Mammary epithelial cell (primary cell): ENCODE measurements around the gene KCNQ5.

ENCODE experiments used
- EZH2 ChIP-seq: IDR thresholded peaks from 2 replicates; pipeline ENCODE4 v1.6.1; 2012; ENCODE audit warnings: low read length, inconsistent platforms, borderline replicate concordance
- TF ChIP-seq, protein P1 (sequence below), 2 donors: IDR thresholded peaks in 1 of 2; conservative IDR thresholded peaks in 1 of 2; 2 replicates each; pipeline ENCODE4 v1.5.1; 2011 to 2012; ENCODE audit warnings: inconsistent platforms in 2 of 2, low read length in 2 of 2, mild to moderate bottlenecking in 2 of 2, control low read depth in 1 of 2, low read depth in 1 of 2; ENCODE audit not compliant: insufficient read depth in 1 of 2; ENCODE audit errors: extremely low read depth in 1 of 2

DNA sequence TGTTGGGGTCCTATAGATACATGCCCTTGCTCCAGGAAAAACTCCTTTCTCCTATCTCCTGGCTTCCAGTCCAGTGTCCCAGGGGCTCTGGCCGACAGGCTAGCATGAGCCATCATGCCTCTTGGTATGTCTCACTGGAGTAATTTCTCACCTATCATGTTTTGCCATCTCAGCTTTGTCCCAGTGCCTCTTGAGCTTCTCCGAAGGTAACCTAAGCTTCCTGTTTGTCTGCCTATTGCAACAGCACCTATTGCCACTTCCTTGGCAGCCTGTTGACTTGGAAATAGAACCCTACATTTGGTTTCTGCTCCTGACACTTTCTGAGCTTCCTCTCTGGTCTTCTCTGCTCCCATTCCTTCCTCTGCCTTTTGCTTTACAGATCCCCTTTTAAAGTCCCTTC, 197.7 kb downstream of the KCNQ5 start:
- TF ChIP-seq, protein P1, sequence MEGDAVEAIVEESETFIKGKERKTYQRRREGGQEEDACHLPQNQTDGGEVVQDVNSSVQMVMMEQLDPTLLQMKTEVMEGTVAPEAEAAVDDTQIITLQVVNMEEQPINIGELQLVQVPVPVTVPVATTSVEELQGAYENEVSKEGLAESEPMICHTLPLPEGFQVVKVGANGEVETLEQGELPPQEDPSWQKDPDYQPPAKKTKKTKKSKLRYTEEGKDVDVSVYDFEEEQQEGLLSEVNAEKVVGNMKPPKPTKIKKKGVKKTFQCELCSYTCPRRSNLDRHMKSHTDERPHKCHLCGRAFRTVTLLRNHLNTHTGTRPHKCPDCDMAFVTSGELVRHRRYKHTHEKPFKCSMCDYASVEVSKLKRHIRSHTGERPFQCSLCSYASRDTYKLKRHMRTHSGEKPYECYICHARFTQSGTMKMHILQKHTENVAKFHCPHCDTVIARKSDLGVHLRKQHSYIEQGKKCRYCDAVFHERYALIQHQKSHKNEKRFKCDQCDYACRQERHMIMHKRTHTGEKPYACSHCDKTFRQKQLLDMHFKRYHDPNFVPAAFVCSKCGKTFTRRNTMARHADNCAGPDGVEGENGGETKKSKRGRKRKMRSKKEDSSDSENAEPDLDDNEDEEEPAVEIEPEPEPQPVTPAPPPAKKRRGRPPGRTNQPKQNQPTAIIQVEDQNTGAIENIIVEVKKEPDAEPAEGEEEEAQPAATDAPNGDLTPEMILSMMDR (conservative IDR thresholded peaks at IDR 0.05 in 1 of 2, IDR thresholded peaks at IDR 0.05 in 1 of 2; ENCODE audit: extremely low read depth in 1 of 2, insufficient read depth in 1 of 2, low read depth in 1 of 2, low read length in 2 of 2): no peak
- no peak for TF ChIP-seq EZH2
